ENCODE data around the gene ZNF618. TPM values are rescaled to one million over a fixed set of nuclear protein-coding genes. Genes with fewer than 3 reads are reported as not detected.
A peak's percentile ranks its signal among the peaks of the same experiment; 100 is the strongest.
"Not testable (repeated sequence)": the region's sequence is repeated elsewhere in the genome, so short reads cannot be mapped to it uniquely, and the experiment has no call there.

The ZNF618 gene
- total RNA-seq, 2 donors from 2014 or later, result 1.4 to 3.0 TPM

DNA sequence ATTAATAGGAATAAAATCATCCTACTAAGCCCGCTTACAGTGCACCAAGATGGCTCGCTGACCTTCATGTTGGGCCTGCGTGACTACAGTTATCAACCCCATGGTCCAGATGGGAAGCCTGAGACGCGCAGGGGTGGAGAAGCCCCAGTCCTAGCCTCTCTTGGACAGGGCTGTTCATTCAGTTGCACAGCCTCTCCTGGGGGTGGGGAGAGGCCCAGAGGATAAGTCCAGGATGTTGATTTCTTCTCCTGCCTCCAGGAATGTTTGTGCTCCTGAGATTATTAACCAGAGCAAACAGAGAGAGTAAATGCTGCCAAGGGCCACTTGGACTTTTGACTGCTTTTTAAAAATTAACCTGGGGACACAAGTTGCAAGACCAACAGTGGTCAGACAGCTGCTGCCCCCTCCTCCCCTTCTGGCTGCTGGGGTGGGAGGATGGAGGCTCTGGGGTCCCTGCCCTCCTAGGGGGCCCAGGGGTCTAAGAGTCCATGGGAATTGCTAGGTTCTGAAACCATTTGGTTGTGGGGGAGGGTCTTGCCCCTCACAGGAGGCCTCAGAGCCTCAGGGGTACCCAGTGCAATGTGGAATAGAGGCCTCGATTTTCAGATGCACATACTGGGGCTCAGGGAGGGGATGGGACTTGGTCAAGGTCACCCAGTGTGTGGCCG lies 204.8 kb downstream of the ZNF618 start:
- Histone ChIP-seq H3K36me3 (no peaks in the 10 kb centered on the region), H3K27ac (no peak overlapping the region), H3K27me3 (no peaks in the 10 kb centered on the region), H3K4me1 (no peaks in the 10 kb centered on the region), H3K9me3 (no peaks in the 10 kb centered on the region), H3K4me3 (no peak overlapping the region)
- no peak for DNase-seq (ENCODE audit: low spot score)
- TF ChIP-seq, protein P1, sequence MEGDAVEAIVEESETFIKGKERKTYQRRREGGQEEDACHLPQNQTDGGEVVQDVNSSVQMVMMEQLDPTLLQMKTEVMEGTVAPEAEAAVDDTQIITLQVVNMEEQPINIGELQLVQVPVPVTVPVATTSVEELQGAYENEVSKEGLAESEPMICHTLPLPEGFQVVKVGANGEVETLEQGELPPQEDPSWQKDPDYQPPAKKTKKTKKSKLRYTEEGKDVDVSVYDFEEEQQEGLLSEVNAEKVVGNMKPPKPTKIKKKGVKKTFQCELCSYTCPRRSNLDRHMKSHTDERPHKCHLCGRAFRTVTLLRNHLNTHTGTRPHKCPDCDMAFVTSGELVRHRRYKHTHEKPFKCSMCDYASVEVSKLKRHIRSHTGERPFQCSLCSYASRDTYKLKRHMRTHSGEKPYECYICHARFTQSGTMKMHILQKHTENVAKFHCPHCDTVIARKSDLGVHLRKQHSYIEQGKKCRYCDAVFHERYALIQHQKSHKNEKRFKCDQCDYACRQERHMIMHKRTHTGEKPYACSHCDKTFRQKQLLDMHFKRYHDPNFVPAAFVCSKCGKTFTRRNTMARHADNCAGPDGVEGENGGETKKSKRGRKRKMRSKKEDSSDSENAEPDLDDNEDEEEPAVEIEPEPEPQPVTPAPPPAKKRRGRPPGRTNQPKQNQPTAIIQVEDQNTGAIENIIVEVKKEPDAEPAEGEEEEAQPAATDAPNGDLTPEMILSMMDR (IDR thresholded peaks at IDR 0.05), result no peak

DNA sequence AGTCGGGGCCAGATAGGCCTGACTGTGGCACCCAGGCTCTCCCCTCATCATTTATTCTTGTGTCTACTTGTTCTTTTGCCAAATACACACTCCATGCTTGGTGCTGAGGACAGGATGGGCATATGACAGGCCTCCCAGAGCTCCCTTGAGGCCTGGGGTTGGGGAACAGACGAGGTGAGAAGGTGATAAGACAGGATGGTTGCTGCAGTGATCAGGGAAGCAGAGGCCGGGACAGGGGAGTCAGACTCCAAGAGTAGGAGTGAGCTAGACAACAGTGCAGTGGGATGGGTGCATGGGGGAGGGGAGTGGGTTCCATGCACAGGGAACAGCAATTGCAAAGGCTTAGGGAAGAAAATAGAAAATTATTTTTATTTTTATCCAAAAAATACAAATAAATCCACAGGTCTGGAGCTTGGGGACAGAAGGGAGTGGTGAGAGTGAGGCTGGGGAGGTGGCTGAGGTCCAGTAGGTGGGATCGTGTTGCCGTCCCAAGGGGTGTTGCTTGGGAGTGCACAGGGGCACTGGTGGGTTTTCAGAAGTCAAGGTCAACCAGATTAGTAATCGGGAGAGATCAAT lies 205.4 kb downstream of the ZNF618 start:
- TF ChIP-seq, protein P1 (IDR thresholded peaks at IDR 0.05), result no peak
- no peak overlapping the region for H3K27ac ChIP-seq
- no peaks in the 10 kb centered on the region for H3K27me3 ChIP-seq
- H3K9me3 ChIP-seq, result no peaks in the 10 kb centered on the region
- DNase-seq (ENCODE audit: low spot score), result no peak
- no peak overlapping the region for H3K4me3 ChIP-seq
- no peaks in the 10 kb centered on the region for H3K4me1 ChIP-seq
- no peaks in the 10 kb centered on the region for H3K36me3 ChIP-seq

DNA sequence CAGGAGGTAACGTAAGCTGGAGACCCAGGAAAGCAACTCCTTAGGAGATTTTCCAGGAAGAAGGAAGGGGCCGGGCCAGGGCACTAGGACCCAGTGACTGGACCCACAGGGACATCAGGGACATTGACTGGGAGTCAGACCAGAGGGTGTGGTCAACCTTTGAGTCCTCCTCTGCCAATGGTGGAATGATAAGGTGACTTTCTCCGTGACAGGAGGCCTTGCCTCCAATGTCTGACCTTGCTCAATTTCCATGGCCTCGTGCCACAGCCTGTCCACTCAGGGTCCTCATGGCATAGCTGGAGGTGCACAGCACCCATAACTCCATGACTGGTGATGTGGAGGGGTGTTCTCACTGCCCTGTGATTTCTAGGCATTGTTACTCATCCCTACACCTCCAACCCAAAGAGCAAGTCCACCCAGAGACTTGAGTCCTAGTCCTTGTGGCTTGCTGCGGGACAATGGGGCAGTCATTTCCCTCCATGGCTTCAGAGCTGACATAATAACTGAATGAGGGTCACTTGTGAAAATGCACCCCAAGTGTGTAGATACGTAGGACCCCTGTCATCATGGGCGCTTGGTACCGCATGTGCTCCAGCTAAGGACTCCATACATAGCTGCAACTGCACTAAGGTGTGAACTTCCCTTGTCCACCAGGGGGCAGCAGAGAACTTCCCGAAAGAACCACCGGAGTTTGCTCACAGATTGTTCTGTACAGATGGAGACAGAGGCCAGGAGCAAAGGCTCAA lies 206.1 kb downstream of the ZNF618 start:
- Histone ChIP-seq H3K9me3 (no peaks in the 10 kb centered on the region), H3K36me3 (no peaks in the 10 kb centered on the region), H3K4me3 (no peak overlapping the region), H3K27ac (no peak overlapping the region), H3K27me3 (no peaks in the 10 kb centered on the region), H3K4me1 (no peaks in the 10 kb centered on the region)
- TF ChIP-seq, protein P1 (IDR thresholded peaks at IDR 0.05), result peak; percentile 65 to 95
- peak; percentile 95 for DNase-seq (ENCODE audit: low spot score)

DNA sequence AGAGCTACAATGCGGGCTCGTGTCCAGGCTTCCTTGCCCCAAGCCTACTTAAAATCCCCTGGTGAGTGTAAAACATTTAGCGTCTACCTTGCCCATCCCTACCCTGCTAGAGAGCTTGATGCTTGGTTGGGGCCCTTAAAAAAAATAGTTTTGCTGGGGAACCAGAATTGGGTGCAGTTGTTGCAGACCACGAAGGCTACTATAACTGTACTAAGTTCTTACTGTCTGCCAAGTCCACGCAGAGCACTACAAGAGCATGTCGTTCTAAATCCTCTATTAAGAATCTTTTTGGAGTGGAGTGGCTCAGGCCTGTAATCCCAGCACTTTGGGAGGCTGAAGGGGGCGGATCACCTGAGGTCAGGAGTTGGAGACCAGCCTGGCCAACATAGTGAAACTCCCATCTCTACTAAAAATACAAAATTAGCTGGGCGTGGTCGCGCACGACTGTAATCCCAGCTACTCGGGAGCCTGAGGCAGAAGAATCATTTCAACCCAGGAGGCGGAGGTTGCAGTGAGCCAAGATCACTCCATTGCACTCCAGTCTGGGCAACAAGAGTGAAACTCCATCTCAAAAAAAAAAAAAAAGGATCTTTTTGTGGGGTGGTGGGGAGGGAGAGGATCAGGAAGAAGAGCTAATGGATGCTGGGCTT lies 206.8 kb downstream of the ZNF618 start:
- H3K36me3 ChIP-seq; DNase-seq (ENCODE audit: low spot score); H3K4me3 ChIP-seq; H3K27ac ChIP-seq; H3K27me3 ChIP-seq; H3K4me1 ChIP-seq; H3K9me3 ChIP-seq: not testable (repeated sequence)
- TF ChIP-seq, protein P1 (IDR thresholded peaks at IDR 0.05), result peak in 1 of 2 donors; percentile 39

DNA sequence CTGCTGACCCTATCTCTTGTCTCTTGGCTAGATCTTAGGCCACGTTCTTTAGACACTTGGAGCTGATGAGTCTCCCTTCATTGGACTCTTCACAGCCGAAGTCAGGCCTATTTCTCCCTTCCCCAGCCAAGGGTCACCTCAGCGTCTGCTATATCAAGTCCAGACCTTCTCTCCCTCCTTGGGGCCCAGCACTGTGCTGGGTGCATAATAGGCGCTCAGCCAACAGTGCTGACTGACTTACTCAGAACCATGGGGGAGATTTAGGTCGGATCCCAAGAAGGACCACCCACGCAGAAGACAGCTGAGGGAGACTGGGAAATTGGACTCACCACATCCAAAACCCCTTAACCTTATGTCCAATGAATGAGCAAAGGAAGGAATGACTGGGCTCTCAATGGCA lies 207.6 kb downstream of the ZNF618 start:
- Histone ChIP-seq H3K9me3 (no peaks in the 10 kb centered on the region), H3K4me3 (no peak overlapping the region), H3K27ac (no peak overlapping the region), H3K36me3 (no peaks in the 10 kb centered on the region), H3K4me1 (no peaks in the 10 kb centered on the region), H3K27me3 (no peaks in the 10 kb centered on the region)
- DNase-seq (ENCODE audit: low spot score), result no peak
- TF ChIP-seq, protein P1 (IDR thresholded peaks at IDR 0.05), result no peak
